LNCaP clone FGC (cell line): Measurements from ENCODE around the gene TAF6L.
"Not testable (repeated sequence)": the region's sequence is repeated elsewhere in the genome, so short reads cannot be mapped to it uniquely, and the experiment has no call there.

ENCODE experiments used
- DNase-seq: peaks from one replicate; pipeline ENCODE4 v3.0.0-alpha.2; 2011; ENCODE audit warnings: low read depth
- H3K4me3 ChIP-seq: 2 replicates; pipeline ENCODE4 v1.5.1; 2011; ENCODE audit warnings: mild to moderate bottlenecking, low read depth, low read length, control low read depth
- TF ChIP-seq, protein P1 (sequence below): IDR thresholded peaks from 2 replicates; pipeline ENCODE4 v1.5.1; 2012; ENCODE audit warnings: mild to moderate bottlenecking; ENCODE audit not compliant: control insufficient read depth, insufficient read depth; ENCODE audit errors: extremely low read depth

Gene TAF6L

GRCh38 chr11:62806611-62807121 is 35.5 kb downstream of the TAF6L start:
- no peak overlapping the region for H3K4me3 ChIP-seq
- TF ChIP-seq, protein P1, sequence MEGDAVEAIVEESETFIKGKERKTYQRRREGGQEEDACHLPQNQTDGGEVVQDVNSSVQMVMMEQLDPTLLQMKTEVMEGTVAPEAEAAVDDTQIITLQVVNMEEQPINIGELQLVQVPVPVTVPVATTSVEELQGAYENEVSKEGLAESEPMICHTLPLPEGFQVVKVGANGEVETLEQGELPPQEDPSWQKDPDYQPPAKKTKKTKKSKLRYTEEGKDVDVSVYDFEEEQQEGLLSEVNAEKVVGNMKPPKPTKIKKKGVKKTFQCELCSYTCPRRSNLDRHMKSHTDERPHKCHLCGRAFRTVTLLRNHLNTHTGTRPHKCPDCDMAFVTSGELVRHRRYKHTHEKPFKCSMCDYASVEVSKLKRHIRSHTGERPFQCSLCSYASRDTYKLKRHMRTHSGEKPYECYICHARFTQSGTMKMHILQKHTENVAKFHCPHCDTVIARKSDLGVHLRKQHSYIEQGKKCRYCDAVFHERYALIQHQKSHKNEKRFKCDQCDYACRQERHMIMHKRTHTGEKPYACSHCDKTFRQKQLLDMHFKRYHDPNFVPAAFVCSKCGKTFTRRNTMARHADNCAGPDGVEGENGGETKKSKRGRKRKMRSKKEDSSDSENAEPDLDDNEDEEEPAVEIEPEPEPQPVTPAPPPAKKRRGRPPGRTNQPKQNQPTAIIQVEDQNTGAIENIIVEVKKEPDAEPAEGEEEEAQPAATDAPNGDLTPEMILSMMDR: no peak
- DNase-seq: no peak

- TF ChIP-seq, protein P1: no peak
- no peak for DNase-seq
- H3K4me3 ChIP-seq: no peak overlapping the region
Observed at GRCh38 chr11:62810748-62811147, 39.6 kb downstream of the TAF6L start.

DNA sequence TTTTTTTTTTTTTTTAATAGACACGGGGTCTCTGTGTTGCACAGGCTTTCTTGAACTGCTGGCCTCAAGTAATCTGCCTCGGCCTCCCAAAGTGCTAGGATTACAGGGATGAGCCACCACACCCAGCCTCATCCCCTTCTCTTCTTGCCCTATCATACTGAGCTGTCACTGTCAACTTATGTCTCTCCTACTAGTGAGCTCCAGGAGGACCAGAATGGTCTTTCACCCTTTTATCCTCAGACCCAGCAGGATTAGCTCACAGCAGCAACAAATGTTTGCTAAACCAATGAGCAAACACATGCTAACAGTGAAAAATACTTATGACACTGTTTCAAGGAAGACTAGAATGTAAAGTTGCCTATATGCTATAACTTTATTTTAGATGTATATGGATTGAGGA is 40.5 kb downstream of the TAF6L start:
- DNase-seq: no peak
- no peak overlapping the region for H3K4me3 ChIP-seq
- TF ChIP-seq, protein P1: no peak

DNA sequence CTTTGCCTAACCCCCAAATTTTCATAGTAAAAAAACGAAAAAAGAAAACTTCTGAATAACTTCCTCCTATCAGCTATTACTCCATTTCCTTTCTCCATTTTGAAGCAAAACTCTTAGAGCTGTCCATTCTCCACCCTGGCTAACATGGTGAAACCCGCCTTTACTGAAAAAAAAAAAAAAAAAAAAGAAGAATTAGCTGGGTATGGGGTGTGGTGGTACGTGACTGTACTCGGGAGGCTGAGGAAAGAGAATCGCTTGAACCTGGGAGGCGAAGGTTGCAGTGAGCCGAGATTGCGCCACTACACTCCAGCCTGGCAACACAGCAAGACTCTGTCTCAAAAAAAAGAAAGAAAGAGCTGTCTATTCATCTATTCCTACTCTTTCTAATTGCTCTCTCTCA is 45.4 kb downstream of the TAF6L start:
- DNase-seq: no peak
- TF ChIP-seq, protein P1: no peak
- no peak overlapping the region for H3K4me3 ChIP-seq

- TF ChIP-seq, protein P1: no peak
- DNase-seq: no peak
- H3K4me3 ChIP-seq: no peak overlapping the region
Observed at GRCh38 chr11:62817129-62817528, 45.9 kb downstream of the TAF6L start.

DNA sequence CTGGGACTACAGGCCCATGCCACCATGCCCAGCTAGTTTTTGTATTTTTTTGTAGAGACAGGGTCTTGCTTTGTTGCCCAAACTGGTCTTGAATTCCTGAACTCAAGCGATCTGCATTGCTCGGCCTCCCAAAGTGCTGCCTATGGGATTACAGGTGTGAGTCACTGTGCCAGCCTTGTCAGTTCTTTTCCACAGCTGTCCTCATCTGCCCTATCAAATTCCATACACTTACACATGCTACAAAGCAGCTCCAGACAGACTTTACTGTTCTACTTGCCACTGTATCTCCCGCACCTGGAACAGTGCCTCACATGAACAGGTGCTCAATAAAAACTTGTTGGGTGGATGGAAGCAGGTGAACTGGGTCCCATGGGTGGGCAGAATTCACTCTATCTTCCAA is 52.5 kb downstream of the TAF6L start:
- TF ChIP-seq, protein P1: no peak
- no peak overlapping the region for H3K4me3 ChIP-seq
- DNase-seq: no peak

DNA sequence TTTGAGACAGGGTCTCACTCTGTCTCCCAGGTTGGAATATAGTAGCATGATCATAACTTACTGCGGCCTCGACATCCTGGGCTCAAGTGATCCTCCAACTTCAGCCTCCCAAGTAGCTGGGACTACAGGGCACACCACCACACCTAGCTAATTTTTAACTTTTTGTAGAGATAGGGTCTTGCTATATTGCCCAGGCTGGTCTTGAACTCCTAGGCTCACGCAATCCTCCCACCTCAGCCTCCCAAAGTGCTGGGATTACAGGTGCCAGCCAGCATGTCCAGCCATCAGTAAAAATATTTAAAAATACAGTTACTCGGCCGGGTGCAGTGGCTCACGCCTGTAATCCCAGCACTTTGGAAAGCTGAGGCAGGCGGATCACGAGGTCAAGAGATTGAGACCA is 56.9 kb downstream of the TAF6L start:
- not testable (repeated sequence) for DNase-seq, H3K4me3 ChIP-seq
